Measurements from ENCODE around the gene NOVA2.
A peak's percentile ranks its signal among the peaks of the same experiment; 100 is the strongest.

The NOVA2 gene

DNA sequence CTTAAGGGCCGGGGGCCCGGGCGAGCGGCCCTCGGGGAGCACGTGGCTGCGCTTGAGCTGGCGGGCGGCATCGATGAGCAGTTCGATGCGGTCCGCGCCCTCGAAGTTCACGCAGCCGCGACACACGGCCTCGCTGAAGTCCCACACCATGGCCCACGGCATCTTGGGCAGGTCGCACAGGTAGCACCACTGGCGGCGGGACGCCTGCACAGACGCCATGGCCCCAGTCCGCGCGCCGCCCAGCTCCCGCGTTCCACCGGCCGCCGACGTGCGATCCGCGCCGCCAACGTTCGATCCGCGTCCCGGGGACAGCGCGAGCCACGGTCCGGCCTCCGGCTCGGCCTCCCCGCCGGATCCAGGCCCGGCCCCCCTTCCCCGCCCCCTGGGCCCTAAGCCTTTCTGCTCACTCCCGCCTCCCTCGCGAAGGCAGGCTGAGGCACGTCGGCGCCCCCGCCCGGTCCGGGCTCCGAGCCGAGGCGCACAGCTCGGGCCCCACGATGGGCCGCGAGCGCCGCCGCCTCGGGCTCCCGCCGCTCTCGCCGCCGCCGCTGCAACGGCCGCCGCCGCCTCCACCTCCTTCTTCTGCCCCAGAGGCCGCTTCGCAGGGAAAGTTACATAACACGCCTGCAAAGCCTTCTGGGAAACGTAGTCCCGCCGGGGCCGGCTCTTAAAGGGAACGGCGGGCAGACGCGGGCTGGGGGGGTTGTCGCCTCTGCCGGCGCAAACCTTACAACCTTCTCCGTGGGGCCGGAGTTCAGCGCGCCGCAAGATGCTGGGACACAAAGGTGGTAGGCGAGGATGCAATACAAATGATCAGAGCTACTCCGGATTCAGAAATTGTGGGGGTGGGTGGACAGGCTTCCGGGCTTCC, 87.9 kb downstream of the NOVA2 start, which contains the start of gene IRF2BP1:
Gene IRF2BP1 (minus strand): TSS at position 586 of the 871 bp plus-strand sequence. CDS start 367 bp downstream, at position 219.
- Histone ChIP-seq H3K4me1 (ENCODE audit: control insufficient read depth in 1 of 2, insufficient read depth in 2 of 2, low read length in 2 of 2) (peaks cover 3 to 38% of the 10 kb centered on the region in 2 donors), H3K27me3 (ENCODE audit: low read depth, low read length) (no peaks in the 10 kb centered on the region), H3K4me3 (ENCODE audit: low read depth in 1 of 2, low read length in 2 of 2) (peak within 1 kb of the TSS; percentile 73 to 83), H3K27ac (ENCODE audit: low read length) (peak within 1 kb of the TSS; percentile 94), H3K36me3 (ENCODE audit: control insufficient read depth in 1 of 2, insufficient read depth in 2 of 2, low read length in 2 of 2) (peaks cover 0 to 5% of the 10 kb centered on the region in 2 donors), H3K9me3 (ENCODE audit: control insufficient read depth in 1 of 2, low read length in 2 of 2) (no peaks in the 10 kb centered on the region)

DNA sequence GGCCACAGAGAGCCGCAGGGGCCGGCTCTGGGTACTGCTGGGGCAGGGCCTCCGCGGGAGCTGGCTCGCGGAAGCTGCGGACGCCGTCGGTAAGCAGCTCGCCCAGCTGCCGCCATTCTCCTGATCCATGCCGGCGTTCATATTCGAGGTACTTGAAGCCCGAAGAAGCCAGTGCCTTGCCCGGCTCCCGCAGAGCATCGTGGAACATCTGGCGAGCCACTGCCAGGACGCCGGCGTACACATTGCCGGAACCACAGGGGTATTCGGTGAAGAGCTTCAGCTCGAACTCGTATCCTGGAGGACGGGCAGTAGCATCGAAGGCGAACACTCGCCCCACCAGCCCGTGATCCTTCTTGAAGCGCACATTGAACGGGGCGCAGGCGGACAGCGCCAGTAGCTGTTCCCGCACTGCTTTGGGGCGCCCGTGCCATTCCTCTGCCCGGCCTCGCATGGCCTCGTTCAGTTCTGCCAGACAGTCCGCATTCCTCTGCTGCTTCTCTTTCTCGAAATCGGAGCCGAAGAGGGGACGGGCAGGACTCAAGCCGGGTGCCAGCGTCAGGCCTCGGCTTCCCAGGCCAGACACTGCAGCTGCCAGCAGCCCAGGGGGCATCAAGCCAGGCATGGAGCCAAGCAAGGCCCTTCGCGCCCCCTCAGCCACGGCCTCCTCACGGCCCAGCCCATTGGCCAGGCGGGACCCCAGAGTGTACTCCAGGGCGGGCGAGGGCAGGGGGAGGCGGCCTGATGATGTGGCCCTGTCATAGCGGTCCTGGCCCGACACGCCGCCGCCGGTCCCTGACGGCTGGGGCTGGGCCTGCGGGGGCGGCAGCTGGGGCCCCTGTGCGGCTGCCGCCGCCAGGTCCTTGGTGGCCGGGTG, 88.7 kb downstream of the NOVA2 start:
- H3K9me3 ChIP-seq (ENCODE audit: control insufficient read depth in 1 of 2, low read length in 2 of 2), result no peaks in the 10 kb centered on the region
- H3K27ac ChIP-seq (ENCODE audit: low read length), result no peak overlapping the region
- peak overlapping the region; percentile 42 to 83 for H3K4me3 ChIP-seq (ENCODE audit: low read depth in 1 of 2, low read length in 2 of 2)
- peaks cover 3 to 38% of the 10 kb centered on the region in 2 donors for H3K4me1 ChIP-seq (ENCODE audit: control insufficient read depth in 1 of 2, insufficient read depth in 2 of 2, low read length in 2 of 2)
- H3K27me3 ChIP-seq (ENCODE audit: low read depth, low read length), result no peaks in the 10 kb centered on the region
- H3K36me3 ChIP-seq (ENCODE audit: control insufficient read depth in 1 of 2, insufficient read depth in 2 of 2, low read length in 2 of 2), result no peaks in the 10 kb centered on the region

DNA sequence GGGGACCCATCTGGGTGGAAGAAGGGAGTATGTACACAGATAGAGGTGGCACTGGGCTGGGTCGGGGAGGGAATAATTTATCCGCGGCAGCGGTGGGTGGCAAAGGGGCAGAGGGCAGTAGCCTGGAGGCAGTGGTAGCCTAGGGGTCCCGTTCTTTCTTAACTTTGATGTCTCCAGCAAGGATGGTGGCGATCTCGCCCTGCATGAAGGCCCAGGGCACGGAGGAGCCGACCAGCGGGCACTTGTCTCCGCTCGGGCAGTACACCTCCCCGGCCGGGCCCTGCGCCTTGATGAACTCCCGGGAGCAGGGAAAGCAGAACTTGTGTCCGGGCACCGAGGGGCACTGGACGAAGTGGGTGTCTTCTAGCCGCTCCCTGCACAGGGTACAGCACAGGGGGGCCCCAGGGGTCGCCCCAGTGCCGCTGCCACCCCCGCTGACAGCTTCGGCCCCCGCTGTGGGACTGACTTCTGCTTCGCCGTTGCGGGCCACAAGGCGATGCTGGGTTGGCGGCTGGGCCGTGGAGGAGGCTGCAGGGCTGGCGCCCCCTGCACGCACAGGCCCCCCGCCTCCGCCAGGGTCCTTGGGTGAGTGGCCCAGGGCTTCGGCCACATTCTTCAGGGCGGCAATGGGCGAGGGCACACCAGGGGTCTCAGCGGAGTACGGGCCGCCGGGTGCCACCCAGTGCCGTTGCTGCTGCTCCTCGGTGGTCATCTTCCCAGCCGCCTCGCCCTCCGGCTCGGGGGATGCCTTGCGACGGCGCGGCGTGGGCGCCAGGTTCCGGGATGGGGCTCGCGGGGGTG, 89.6 kb downstream of the NOVA2 start:
- Histone ChIP-seq H3K4me1 (ENCODE audit: control insufficient read depth in 1 of 2, insufficient read depth in 2 of 2, low read length in 2 of 2) (peaks cover 3 to 38% of the 10 kb centered on the region in 2 donors), H3K27me3 (ENCODE audit: low read depth, low read length) (no peaks in the 10 kb centered on the region), H3K36me3 (ENCODE audit: control insufficient read depth in 1 of 2, insufficient read depth in 2 of 2, low read length in 2 of 2) (no peaks in the 10 kb centered on the region), H3K9me3 (ENCODE audit: control insufficient read depth in 1 of 2, low read length in 2 of 2) (no peaks in the 10 kb centered on the region), H3K4me3 (ENCODE audit: low read depth in 1 of 2, low read length in 2 of 2) (peak overlapping the region in 1 of 2 donors; percentile 83), H3K27ac (ENCODE audit: low read length) (no peak overlapping the region)

Data from muscle layer of duodenum (tissue), 2 donors.